Measurements from ENCODE around the gene NEK8.

NEK8 gene

GRCh38 chr17:28703552-28704218 is 24.9 kb upstream of the NEK8 start:
- H3K4me3 ChIP-seq (ENCODE audit: low read length) = no peak overlapping the region
- TF ChIP-seq ZNF274 (IDR thresholded peaks at IDR 0.05; ENCODE audit: low read depth, low read length) = no peak

DNA sequence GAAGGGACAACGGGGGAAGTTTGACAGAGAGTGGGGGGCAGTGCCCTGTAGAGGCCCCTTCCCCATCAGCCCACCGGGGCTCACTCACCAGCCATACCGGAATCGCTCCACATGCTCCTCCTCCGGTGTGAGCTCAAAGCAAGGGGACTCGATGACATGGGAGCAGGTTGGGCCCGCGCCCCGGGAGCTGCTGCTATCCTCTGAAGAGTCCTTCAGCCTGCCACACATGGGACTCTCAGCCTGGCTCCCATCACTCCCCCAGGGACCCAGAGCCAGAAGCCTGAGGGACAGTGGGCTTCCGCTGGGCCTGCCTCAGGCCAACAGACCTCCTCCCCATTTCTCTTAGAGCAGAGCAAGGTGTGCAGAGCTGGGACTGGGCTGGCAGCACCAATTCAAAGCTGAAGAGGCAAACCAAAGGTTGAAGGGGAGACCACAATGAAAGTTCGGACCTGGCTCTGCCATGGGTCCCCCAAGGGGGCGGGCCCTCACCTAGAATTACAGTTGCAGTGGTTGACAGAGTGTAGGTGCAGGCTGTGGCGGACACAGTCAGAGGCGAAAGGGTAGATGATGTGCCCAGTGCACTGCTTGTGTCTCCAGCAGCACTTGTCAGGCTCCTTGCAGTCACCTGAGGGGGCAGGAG is 24.2 kb upstream of the NEK8 start:
- H3K4me3 ChIP-seq (ENCODE audit: low read length) = no peak overlapping the region
- TF ChIP-seq ZNF274 (IDR thresholded peaks at IDR 0.05; ENCODE audit: low read depth, low read length) = no peak

GRCh38 chr17:28705074-28705659 is 23.4 kb upstream of the NEK8 start:
- TF ChIP-seq ZNF274 (IDR thresholded peaks at IDR 0.05; ENCODE audit: low read depth, low read length) = no peak
- H3K4me3 ChIP-seq (ENCODE audit: low read length) = no peak overlapping the region

DNA sequence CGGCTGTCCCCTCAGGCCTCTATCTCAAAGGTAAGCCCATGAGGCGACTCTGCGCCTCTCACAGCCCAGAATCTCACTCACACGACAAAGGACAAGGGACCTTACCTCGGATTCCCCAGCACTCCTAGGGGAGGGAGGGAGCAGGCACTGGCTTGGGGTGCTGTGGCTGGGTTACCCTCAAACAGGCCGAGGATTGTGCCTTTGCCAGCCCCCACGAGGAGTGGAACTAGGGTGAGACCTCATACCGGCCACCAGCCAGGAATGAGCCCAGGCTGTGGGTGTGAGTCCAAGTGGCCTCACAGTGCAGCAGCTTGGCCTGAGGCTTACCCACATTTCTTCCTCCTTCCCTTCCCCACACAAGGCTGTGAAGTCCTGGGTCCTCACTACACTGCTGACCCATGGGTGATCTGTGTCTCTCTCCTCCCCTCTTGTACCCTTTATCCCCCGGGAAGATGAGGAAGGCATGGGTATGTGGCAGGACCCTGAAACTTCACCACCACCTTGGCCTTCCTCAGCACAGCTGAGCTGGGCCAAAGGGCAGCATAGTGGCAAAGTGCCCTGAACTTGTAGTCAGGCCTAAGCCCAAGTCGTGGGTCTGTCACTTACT is 22.8 kb upstream of the NEK8 start:
- TF ChIP-seq ZNF274 (IDR thresholded peaks at IDR 0.05; ENCODE audit: low read depth, low read length) = no peak
- no peak overlapping the region for H3K4me3 ChIP-seq (ENCODE audit: low read length)

GRCh38 chr17:28706471-28707338 is 21.9 kb upstream of the NEK8 start:
- no peak for TF ChIP-seq ZNF274 (IDR thresholded peaks at IDR 0.05; ENCODE audit: low read depth, low read length)
- no peak overlapping the region for H3K4me3 ChIP-seq (ENCODE audit: low read length)

GRCh38 chr17:28707339-28707720 is 21.3 kb upstream of the NEK8 start:
- TF ChIP-seq ZNF274 (IDR thresholded peaks at IDR 0.05; ENCODE audit: low read depth, low read length) = no peak
- no peak overlapping the region for H3K4me3 ChIP-seq (ENCODE audit: low read length)

DNA sequence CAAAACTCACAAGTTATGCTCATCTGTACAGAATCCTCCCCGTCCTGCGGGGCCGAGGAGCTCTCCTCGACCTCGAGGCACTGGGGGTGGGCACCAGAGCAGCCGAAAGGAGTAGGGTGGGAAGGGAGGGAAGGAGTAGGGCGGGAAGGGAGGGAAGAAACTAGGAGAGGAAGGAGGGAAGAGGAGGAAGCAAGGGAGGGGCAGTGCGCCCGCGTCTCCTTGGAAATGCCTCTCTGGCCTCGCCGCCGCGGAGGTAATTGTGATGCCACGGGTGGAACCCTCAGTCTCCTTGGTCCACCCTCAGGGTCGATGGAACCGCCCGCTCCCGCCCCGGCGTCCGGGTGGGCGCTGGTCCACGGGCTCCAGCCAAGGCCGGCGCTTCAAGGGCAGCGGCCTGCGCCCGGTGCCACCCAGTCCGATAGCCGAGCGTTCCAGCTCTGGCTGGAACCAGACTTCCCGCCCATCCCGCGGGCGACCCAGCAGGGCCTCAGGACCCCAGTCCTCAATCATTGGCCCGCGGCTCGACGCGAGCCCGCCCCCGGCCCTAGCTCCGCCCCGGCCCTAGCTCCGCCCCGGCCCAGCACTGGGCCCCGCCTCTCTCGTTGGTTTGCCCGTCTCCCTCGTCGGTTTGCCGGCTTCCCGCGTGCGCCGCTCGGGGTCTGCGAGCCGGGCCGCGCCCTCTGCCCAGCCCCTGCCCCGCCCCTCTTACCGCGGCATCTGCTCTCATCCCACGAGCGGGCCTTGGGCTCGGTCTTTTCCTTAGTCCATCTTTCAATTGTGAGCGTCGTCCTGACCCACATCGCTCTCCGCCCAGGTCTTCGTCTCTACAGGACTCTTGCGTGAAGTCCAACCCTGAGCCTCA is 17.5 kb upstream of the NEK8 start:
- peak overlapping the region; percentile 69 for H3K4me3 ChIP-seq (ENCODE audit: low read length)
- no peak for TF ChIP-seq ZNF274 (IDR thresholded peaks at IDR 0.05; ENCODE audit: low read depth, low read length)

- H3K4me3 ChIP-seq (ENCODE audit: low read length) = peak within 1 kb of the TSS; percentile 69
- TF ChIP-seq ZNF274 (IDR thresholded peaks at IDR 0.05; ENCODE audit: low read depth, low read length) = no peak
Measured at GRCh38 chr17:28711723-28712031, 16.9 kb upstream of the NEK8 start, which contains the start of gene PROCA1. PROCA1 (minus strand) TSS chr17:28711888; CDS start chr17:28711660, 228 bp downstream.

DNA sequence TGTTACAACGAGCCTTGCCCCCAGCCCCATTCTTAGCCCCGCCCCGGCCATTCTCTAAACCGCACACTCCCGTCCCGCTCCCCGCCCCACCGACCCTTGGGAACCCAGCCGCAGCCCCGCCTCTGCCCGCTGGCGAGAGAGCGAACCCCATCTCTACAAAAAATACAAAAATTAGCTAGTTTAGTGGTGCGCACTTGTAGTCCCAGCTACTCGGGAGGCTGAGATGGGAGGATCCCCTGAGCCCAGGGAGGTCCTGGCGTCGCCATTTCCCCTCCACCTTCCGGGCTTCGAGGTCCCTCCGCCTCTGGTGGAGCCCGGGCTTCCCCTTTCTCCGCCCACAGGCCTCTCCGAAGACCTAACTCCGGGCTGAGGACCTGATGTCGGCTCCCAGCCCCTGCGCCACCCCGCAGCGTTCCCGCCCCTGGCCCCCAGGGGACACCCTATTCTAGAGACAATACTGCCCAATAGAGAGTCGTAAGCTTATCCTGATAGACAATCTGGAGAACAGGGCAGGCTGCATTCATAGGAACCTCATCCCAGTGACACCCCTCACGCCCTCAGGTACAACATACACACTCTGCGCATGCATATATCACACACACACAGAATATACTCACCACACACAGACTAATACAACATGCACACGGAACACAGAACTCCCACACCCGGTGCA is 16.4 kb upstream of the NEK8 start:
- no peak for TF ChIP-seq ZNF274 (IDR thresholded peaks at IDR 0.05; ENCODE audit: low read depth, low read length)
- peak overlapping the region; percentile 57; the same call in 1 of the 2 replicates for H3K4me3 ChIP-seq (ENCODE audit: low read length)

- H3K4me3 ChIP-seq (ENCODE audit: low read length) = no peak overlapping the region
- no peak for TF ChIP-seq ZNF274 (IDR thresholded peaks at IDR 0.05; ENCODE audit: low read depth, low read length)
Measured at GRCh38 chr17:28712705-28713415, 15.7 kb upstream of the NEK8 start.

- no peak overlapping the region for H3K4me3 ChIP-seq (ENCODE audit: low read length)
- TF ChIP-seq ZNF274 (IDR thresholded peaks at IDR 0.05; ENCODE audit: low read depth, low read length) = no peak
Measured at GRCh38 chr17:28714281-28714680, 14.3 kb upstream of the NEK8 start.

DNA sequence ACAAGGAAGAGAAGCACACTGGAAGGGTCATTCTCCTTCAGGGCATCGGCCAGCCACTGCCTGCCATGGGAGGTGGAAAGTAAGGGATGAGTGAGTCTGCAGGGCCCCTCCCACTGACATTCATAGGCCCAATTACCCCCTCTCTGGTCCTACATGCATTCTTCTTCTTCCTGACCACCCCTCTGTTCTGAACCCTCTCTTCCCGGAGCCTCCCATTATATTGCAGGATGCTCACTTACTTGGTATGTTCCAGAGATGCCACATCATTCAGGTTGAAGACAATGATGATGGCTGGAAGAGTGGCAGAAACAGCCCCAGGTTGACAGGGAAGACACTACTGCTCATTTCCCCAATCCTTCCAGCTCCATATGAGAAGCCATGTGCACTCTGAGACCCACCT is 13.4 kb upstream of the NEK8 start:
- TF ChIP-seq ZNF274 (IDR thresholded peaks at IDR 0.05; ENCODE audit: low read depth, low read length) = no peak
- no peak overlapping the region for H3K4me3 ChIP-seq (ENCODE audit: low read length)
